Measurements from ENCODE around the gene HOXB2.

DNA sequence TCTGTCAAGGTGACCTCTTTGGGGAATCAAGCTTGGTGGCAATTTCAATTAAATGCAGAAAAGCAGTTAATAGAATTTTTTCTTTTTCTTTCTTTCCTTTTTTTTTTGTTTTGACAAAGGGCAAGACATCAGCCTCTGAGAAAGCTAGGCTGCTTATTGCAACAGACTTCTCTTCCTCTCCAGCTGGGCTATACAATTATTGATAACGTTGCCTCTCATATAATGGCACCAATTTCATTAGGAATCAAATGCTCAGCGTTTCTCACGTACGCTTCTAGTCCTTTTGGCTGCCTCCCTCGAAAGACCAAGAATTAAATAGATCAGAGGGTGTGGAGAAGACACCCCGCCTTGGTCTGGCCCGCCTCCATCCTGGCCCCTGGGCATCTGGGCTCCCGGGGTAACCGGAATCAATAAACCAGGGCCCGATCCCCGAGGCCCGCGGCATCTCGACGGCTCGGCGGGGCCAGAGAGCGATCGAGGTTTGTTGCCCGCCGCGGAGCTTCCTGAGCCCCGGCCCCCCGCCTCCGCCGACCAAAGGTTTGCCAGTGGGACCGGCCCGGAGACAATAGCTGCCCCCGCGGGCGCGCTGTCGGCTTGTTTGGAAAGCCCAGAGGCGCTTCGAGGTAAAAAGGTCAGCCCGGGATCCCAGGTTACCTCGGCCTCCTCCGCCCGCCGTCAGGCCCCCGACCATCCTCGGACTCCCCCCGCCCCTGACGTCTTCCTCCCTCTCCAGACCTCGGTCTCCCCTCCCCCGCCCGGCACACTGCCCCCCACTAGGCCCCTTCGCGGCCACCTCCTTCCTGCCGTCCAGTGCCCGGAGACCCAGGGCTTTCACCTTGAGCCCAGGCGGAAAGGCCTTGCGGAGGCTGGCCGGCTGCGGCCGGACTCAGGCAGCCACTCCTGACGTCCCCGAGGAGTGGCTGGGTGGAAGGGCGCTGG, 18.0 kb downstream of the HOXB2 start:
- TF ChIP-seq RB1 (IDR thresholded peaks at IDR 0.05; ENCODE audit: low read depth) (no peak), CHD2 (IDR thresholded peaks at IDR 0.05; ENCODE audit: low read depth, low read length) (no peak), SRSF7 (optimal IDR thresholded peaks at IDR 0.05; ENCODE audit: low read depth, low read length) (no peak), ETV1 (tag; conservative IDR thresholded peaks at IDR 0.05; ENCODE audit: low read depth) (no peak), JUNB (CRISPR knock-in tag; conservative IDR thresholded peaks at IDR 0.05) (no peak), GTF2E2 (tag; IDR thresholded peaks at IDR 0.05) (no peak), MYC (IDR thresholded peaks at IDR 0.05; ENCODE audit: low read depth, low read length) (no peak), MYC (CRISPR knock-in tag; IDR thresholded peaks at IDR 0.05; ENCODE audit: borderline replicate concordance, low read depth) (no peak), ZHX1 (conservative IDR thresholded peaks at IDR 0.05; ENCODE audit: low read length) (no peak), ZNF274 (IDR thresholded peaks at IDR 0.05; ENCODE audit: borderline replicate concordance, low read depth, low read length) (no peak), SPI1 (IDR thresholded peaks at IDR 0.05; ENCODE audit: borderline replicate concordance, low read depth, low read length) (no peak), TAL1 (IDR thresholded peaks at IDR 0.05) (no peak), ZKSCAN1 (IDR thresholded peaks at IDR 0.05; ENCODE audit: low read depth, low read length) (no peak)
- TF ChIP-seq, protein P1, sequence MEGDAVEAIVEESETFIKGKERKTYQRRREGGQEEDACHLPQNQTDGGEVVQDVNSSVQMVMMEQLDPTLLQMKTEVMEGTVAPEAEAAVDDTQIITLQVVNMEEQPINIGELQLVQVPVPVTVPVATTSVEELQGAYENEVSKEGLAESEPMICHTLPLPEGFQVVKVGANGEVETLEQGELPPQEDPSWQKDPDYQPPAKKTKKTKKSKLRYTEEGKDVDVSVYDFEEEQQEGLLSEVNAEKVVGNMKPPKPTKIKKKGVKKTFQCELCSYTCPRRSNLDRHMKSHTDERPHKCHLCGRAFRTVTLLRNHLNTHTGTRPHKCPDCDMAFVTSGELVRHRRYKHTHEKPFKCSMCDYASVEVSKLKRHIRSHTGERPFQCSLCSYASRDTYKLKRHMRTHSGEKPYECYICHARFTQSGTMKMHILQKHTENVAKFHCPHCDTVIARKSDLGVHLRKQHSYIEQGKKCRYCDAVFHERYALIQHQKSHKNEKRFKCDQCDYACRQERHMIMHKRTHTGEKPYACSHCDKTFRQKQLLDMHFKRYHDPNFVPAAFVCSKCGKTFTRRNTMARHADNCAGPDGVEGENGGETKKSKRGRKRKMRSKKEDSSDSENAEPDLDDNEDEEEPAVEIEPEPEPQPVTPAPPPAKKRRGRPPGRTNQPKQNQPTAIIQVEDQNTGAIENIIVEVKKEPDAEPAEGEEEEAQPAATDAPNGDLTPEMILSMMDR (IDR thresholded peaks at IDR 0.05 in 2 of 3, conservative IDR thresholded peaks at IDR 0.05 in 1 of 3; ENCODE audit: insufficient read depth in 2 of 3, low read depth in 1 of 3, low read length in 3 of 3) = no peak
